Measurements from ENCODE around the gene IFT27. TPM values are rescaled to one million over a fixed set of nuclear protein-coding genes. Genes with fewer than 3 reads are reported as not detected.

IFT27 gene
- total RNA-seq, 1 experiment from 2014 or later: 74.2 TPM

DNA sequence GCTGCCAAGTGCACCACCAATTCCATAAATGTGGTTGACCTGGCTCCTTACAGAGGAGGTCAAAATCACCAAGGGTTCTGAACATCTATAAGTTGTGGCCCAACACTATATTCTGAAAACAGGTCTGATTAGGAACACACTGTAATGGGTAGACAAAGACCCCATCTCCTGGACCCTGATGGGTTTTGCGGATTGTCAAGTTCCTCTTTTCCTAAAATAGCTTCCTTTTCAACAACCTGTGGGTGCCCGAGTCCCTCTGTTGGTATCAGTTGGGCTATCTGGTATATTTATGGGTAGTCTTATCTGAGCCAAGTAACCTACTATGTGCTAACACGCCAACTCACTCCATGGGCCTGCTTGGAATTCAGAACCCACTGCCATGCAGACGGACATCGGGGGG, 62.5 kb downstream of the IFT27 start:
- H3K79me2 ChIP-seq (ENCODE audit: low read depth): no peaks in the 10 kb centered on the region
- peaks cover 93% of the 10 kb centered on the region for H3K27me3 ChIP-seq (ENCODE audit: insufficient read depth, low read depth)
- no TSS peak for BruUV-seq (replicated peaks)
- no peaks in the 10 kb centered on the region for H3F3A ChIP-seq (ENCODE audit: insufficient read depth, low read depth)
- ChIA-PET POLR2A (ENCODE audit: unreplicated experiment) (no interaction called here), CTCF (interaction anchor here (0.6 kb wide), 1 partner anchor 238 kb away, joined by 3 read pairs; no protein-coding TSS in a partner anchor)
- H3K4me1 ChIP-seq (replicated peaks; ENCODE audit: insufficient read depth): no peaks in the 10 kb centered on the region
- no peaks in the 10 kb centered on the region for H3K9me3 ChIP-seq (ENCODE audit: insufficient read depth, low read depth)
- TF ChIP-seq EZH2 (IDR thresholded peaks at IDR 0.05; ENCODE audit: low read depth) (no peak), CTCF (conservative IDR thresholded peaks at IDR 0.05) (no peak)
- H3K27ac ChIP-seq: no peak overlapping the region
- no peak overlapping the region for H3K4me3 ChIP-seq
- no peak overlapping the region for H3K4me2 ChIP-seq
- no peak overlapping the region for H2AFZ ChIP-seq
- DNase-seq: no peak
- intact Hi-C loops (cut with micrococcal nuclease; ENCODE audit: unreplicated experiment): loop anchor here (10.0 kb wide), 1 partner anchor 69 kb away; no protein-coding TSS in a partner anchor
- H3K36me3 ChIP-seq (ENCODE audit: low read depth): no peaks in the 10 kb centered on the region
- no peaks in the 10 kb centered on the region for H3K9me2 ChIP-seq (ENCODE audit: insufficient read depth)
- no peaks in the 10 kb centered on the region for H4K20me1 ChIP-seq (ENCODE audit: insufficient read depth)

Other genes starting within 250 kb of the IFT27 start
- 270 and 312 TPM in 2 replicates for gene EIF3D, start 247.0 kb downstream of the IFT27 start, total RNA-seq (2021)
- gene CACNG2, start 72.4 kb downstream of the IFT27 start, total RNA-seq (2021): not detected in 2 replicates
- not detected in 2 replicates for gene PVALB, start 40.9 kb upstream of the IFT27 start, total RNA-seq (2021)
- gene NCF4, start 84.9 kb upstream of the IFT27 start, total RNA-seq (2021): 3.9 and 4.5 TPM in 2 replicates
- gene CSF2RB, start 137.5 kb upstream of the IFT27 start, total RNA-seq (2021): not detected in 2 replicates
- gene TST, start 243.3 kb upstream of the IFT27 start, total RNA-seq (2021): 99.4 and 123 TPM in 2 replicates
- 75.9 and 109 TPM in 2 replicates for gene MPST, start 243.6 kb upstream of the IFT27 start, total RNA-seq (2021)